H4 (cell line): ENCODE results near the gene CFAP99. TPM values are rescaled to one million over a fixed set of nuclear protein-coding genes. Genes with fewer than 3 reads are reported as not detected.
"Not testable (repeated sequence)": the region's sequence is repeated elsewhere in the genome, so short reads cannot be mapped to it uniquely, and the experiment has no call there.

Experiments used
- DNase-seq: peaks from one replicate; pipeline ENCODE4 v3.0.0-alpha.2; 2015; ENCODE audit warnings: low spot score
- total RNA-seq: library from RNA; depleted of rRNA; stranded (reverse); fragments of >200 nt; shearing (Covaris generic); gene quantifications from 2 replicates; pipeline ENCODE4 v1.2.3, GENCODE V29; 2014

Gene CFAP99
- total RNA-seq, 1 experiment from 2014 or later = not detected

DNA sequence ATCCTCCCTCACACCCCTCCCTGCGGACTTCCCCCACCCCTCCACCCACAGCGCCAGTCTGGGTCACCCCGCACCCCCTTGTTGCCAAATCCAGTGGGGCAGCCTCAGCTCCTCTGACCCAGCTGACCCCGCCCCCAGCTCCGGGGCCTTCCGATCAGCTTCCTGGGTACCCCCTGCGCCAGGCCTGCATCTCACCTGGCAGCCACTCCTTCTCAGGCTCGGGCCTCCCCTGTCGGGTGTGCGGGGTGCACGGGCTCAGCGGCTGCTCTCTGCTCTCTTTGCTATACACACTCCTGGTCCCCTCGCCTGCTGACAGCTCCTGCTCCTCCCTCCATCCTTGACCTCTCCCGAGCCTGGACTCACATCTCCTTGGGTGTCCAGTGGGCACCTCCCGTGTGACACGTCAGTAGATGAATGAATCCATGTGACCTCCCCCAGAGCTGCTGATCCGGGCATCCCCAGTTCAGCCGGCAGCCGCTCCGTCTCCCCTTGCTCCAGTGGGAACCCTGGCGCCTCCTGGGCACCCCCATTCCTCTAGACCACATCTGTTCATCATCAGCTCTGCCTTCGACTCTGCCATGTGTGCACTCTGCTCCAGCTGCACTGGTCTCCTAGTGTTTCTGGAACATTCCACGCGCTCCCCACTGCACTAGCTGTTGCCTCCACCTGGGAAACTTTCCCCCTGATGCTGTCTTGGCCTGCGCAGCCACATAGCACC lies 9.9 kb downstream of the CFAP99 start:
- no peak for DNase-seq

DNA sequence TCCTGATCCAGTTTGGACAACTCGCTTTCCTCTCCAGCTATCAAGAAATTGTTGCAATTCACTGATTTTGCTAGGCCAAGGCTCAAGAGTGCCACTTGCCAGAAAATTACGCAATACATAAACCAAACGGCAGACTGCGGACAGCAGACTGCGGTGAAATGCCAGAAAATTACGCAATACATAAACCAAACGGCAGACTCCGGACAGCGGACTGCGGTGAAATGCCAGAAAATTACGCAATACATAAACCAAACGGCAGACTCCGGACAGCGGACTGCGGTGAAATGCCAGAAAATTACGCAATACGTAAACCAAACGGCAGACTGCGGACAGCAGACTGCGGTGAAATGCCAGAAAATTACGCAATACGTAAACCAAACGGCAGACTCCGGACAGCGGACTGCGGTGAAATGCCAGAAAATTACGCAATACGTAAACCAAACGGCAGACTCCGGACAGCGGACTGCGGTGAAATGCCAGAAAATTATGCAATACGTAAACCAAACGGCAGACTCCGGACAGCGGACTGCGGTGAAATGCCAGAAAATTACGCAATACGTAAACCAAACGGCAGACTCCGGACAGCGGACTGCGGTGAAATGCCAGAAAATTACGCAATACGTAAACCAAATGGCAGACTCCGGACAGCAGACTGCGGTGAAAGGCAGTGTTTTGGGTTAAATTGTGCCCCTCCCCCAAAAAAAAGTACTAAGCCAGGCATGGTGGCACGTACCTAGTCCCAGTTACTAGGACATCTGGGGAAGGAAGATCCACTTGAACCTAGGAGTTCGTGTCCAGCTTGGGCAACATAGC lies 11.4 kb downstream of the CFAP99 start:
- DNase-seq = not testable (repeated sequence)

DNA sequence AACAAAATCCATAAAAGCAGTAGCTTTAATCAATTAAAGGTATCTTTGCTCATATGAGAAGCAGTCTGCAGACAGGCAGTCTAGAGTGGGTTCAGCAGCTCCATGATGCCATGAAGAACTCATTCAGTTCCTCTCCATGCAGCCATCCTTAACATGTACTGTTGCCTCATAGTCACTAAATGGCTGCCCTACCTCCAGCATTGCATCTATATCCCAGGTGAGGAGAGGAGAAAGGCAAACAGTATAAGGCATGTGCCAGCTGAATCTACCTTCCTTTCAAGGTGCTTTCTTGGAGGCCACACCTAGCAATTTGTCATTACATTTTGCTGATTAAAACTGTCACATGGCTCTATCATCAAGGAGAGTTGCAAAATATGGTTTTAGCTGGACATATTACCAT lies 13.2 kb downstream of the CFAP99 start:
- DNase-seq = no peak

DNA sequence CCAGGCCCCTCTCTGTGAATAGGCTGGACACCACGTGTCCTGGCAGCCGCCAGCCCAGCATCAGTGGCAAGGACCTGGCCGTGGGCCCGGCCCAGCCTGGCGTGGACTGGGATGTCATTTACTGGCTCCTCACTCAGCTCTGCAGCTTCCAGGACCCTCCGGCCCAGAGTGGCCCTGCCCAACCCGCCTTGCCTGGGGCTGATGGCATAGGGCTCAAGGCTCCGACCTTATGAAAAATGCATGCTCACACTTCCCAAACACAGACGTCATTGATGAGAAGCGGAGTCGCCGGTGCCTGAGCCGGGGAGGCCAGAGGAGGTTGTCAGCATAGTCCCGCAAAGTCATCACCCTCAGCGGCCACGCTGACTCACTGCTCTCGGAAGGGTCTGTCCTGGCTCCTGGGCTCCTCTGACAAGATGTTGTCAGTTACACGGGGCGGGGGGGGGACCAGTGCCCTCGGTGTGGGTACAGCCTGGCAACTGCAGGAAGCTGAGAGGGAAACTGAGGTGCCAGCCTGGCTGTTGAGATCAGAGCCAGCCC lies 14.3 kb downstream of the CFAP99 start:
- DNase-seq = peak; percentile 44

DNA sequence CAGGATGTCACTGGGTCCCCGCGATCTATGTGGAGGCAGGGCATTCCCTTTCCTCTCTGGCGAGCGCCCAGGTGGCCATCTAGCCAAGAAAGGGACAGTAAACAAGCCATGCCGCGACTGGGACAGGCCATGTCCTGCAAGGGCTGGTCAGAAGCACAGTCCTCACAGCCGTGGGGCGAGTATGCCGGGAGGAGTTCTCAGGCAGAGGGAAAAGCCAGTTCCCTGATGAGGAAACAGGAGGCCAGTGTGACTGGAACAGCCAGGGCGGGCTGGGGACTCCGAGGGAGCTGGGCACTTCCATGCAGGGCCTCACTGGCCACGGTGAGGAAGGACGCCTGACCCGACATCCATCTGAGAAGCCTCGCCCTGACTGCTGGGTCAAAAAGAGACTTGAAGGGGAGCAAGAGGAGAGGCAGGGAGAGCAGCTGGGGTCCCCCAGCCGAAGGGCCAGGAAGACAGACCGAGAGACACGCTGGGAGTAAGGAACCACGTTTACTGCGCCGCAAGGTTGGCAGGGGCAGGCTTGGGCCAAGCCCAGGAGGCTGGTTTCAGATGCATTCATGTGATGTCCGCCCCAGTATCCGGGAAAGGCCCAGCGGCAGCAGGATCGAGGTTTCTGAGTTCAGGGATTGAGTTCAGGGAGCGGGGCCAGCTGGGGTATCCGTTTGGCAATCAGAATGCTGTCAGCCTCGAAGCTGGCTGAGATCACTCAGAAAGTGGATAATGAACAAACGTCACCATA lies 15.0 kb downstream of the CFAP99 start:
- DNase-seq = no peak

DNA sequence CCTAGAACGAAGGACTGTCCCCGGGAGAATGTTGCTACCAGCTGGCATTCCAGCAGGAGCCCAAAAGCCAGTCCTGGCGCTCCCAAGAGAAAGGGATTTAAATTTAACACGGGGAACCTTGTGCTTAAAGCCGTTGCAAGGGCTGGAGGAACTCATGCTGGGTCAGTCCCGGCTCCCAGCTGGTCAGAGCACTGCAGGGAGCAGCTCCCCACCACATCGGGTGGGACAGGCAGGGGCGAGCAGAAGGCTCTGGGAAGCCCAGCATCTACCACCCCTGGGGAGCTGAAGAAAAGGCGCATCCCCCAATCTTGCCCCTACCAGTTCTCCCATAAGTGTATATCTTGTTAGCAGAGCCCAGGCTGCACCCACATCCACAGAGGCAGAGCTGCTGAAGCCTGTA lies 15.7 kb downstream of the CFAP99 start:
- no peak for DNase-seq

DNA sequence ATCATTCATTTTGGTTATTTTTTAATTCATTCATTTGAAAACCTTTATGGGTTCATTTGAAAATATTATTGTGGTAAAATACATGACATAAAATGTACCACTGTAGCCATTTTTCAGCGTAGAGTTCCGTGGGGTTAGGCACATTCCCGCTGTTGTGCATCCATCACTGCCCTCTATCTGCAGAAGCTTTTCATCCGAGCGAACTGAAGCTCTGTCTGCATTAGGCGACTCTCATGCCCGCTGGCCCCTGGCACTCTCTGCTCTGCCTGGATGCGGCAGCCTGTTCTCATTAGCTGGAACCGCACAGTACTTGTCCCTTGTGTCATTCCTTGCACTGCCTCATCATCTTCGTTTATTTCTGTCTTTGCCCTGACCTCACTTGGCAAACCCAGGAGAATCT lies 17.5 kb downstream of the CFAP99 start:
- no peak for DNase-seq

DNA sequence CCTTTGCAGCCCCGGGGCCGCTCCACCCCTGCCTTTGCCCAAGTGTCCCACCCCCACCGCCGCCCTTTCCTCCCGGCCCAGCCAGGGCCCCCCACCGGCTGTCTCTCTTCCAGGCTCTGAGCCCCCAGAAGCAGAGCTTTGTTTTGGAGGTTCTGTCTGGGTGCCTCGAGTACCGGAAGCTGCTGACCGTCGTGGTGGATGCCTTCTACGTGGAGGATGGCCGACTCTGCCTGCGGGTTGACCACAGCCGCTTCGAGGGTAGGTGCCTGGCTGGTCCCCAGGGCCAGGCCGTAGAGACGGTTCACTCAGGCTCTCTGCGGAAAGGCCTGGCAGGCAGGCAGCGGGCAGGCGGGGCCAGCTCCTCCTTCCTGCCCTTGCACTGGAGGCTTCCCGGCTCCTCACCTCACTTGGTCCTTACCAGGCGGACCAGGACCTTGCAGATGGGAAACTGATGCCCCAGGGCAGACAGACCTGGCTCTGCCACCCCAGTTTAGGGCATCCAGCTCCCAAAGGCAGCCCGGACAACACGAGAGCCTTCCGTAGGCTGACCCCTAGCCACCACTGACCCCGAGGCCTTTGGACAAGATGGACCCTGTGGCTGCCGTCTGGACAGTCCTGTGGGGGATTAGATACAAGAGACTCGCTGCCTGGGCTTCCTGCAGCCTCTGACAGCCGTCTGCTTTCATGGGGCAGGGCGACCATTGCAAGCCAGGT lies 18.2 kb downstream of the CFAP99 start:
- DNase-seq = no peak

DNA sequence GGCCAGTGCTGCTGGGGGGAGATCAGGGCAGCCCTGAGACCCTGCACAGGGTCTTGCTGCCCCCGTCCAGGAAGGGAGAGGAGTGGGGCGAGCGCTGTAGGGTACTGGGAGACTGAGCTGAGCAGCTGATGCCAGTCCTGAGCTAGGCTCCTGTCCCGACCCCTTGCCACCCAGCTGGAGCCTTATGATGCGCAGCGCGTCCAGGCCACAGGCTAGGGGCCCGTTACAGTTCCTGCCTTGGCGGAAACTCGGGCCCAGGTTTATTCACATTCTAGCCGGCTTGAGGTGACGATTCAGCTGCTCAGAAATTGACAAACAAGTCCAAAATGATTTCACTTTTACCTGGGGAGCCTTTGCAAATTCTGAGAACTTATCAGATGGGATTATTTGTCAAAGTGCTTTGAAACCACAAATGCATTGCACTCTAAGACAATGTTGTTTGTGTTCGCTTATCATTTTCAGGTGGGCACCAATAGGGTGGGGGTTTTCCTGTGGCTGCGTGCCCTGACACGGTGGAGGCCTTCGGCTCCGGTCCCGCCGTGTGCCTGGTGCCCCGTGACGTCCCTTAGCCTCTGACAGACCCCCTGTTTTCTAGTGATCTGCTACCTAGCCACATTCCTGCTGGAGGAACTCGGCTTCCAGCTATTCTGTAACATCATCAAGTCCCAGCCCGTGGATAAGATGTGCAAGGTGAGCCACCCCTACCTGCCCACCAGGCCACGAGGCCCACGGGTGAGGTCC lies 18.9 kb downstream of the CFAP99 start:
- DNase-seq = no peak

DNA sequence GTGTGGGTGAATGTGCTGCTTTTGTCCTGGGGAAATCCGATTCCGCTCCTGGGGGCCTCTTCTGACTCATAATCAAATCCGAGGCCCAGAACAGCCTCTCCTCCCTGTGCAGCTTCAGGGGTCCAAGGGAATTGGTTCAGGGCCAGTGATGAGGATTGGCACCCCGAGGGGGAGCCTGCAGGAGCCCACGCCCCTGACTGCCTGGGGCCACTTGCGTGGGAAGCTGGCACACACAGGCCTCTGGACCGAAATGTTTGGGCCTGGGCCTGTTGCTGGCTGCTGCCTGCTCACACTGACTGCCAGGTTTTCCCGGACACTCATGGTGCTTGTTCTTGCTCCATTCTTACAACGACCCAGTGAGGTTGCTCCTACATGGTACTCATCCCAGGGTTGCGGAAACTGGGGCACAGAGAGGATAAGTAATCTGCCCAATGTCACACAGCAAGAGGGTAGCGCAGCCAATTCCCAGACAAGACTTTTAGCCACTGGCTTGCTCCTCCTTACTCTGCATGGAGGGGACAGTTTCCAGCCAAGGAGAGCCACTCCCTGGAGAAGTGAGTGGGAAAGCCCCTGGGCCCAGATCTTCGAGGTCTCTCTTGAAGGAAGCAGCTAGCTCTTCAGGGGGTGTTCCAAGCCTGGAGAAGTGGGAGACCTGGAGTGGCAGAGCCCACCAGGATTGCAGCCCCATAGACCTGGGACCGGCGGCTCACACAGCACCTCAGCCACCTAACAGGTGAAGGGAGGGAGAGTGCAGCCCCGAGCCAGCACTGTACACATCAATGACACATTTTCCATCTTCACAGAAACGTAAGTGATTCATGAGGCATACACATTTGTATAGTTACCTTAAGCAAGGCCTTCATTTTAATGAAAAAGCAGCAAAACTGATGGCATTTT lies 20.3 kb downstream of the CFAP99 start:
- DNase-seq = no peak

DNA sequence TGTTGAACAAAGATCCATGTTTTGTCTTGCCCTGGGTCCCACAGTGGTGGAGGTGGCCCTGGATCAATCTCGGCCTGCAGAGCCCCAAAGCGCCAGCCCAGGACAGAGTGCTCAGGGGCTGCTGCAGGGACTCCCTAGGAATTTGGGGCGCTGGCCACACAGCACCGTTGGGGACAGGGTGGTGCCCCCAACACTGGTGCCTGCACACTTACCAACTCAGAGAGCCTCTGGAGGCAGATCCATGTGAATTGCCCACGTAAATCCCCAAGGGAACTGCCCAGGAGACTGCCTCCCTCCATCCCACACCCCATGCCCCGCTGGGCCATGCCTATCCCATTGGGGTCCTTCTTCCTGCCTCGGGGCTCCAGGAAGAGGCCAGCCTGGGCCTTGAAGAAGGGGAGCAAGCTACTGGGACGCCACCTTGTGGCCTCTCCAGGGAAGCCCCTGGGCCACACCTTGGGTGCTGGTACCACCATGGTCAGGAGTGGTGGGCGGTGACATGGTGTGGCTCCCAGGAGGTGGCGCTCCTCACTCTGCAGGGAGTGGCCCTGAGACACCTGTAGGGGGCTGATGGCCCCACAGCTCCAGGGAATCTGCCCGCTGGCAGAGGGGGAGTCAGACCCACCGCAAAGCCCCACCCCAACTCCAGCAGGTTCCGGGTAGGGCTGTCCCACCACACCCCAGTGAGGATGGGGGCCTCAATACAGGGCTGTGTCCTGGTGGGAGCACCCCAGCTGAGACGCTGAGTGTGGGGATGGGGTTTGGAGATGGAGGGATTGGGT lies 22.8 kb downstream of the CFAP99 start:
- peak; percentile 81 for DNase-seq

DNA sequence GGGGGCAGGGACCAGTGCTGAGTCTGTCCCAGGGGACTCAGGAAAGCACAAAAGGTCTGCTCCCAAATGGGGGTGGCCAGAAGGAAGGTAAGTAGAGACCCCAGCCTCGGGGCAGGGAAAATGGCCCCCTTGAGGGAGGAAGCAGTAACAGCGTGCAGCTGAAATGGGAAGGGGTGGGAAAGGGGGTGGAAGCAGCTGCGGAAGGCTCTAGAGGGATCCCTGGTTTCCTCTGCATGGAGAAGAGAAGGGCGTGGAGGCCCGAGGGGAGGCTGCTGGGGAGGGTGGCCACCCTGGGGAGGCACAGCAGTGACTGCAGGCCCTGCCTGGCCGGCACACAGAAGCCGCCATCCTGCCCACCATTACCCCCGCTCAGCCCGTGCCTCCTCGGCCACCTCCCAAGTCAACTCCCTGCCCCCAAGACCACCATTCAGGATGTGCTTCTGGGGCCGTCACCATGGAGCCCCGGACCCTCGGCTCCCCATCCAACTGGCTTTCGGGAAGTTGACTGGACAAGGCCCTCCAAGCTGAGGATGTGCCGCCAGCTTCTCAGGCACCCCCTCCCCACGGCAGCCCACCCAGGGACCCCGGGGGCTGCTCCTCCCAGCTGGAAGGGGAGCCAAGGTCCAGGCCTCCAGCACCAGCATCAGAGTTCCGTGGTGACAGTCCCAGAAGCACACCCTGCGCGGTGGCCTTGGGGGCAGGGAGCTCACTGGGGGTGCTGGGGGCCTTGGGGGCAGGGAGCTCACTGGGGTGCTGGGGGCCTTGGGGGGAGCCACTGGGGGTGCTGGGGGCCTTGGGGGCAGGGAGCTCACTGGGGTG lies 23.6 kb downstream of the CFAP99 start:
- no peak for DNase-seq

DNA sequence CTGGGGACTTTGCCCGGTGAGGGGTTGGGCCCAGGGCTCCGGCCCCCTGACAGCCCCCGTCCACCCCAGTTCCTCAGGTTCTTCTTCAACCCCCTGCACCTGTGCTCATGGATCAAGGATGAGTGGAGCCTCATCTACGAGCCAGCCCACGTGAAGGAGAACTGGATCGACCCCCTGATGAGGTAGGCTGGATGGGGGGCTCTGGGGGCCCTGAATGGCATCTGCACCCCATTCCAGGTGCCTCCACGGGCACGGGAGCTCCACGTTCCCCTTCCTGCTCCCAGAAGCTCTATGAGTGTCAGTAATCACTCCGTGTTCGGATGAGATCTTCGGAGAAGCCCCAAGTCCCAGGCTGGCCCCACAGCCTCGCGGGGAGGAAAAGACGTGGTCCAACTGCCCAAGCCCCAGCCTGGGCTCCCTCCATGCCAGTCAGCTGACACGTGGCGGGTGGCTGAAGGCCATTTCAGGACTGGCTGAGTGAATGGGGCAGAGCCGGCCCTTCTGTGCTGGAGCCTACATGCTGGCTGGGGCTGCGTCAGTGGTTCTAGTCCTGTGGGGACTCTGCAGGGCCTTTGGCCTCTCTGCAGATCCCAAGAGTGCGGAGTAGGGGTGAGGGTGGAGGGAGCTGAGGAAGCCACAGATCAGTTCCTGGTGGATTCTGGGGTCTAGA lies 24.4 kb downstream of the CFAP99 start:
- DNase-seq = no peak

DNA sequence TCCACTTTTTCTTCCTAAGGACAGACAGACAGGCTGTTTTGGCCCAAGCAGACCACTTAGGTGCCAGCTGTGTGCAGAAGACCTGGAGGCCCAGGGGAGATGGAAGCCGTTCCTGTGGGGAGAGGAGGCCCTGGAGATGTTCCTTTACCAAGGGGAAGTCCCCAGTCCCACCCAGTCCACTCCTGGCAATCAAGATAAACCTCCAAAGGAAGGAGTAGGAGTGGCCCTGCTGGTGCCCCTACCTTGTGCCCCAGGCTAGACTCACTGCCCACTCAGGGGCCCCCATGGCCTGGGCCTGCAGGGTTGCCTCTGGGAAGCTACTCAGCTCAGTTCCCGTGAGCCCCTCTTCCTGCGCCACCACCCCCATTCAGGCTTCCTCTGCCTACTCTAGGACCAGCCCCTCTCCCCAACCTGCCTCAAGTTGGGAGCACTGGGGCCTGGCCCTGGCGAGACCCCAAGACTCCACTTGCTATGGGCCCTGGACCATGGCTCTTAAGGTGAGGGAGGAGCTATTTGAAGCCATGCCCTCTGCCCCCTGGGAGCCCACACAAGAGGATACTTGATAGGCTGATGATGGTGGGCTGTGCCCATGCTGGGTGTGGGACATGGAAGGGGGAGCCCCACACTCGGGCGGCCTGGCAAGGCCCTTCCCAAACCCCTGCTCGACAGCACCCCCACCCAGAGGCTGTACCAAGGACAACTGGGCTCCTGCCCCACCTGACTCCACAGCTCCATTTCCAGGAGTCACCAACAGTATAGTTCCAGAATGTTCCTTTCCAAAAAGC lies 25.4 kb downstream of the CFAP99 start:
- no peak for DNase-seq

DNA sequence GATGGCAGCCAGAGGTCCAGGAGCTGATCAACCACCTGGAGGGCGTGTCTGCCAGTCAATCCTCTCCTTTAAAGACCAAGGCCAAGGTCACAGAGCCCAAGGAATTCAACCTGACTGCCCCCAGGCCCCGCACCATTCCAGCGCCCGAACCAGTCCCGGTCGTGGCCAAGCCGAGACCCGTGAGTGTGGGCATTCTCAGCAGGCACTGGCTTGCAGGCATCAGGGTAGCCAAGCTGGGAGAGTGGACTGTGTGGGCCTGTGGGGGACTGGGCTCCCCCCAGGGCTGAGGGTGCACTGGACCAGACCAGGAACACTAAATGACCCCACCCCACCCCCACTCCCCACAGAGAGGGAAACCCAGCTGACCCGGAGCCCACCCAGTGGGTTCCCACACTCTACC lies 26.4 kb downstream of the CFAP99 start:
- no peak for DNase-seq

DNA sequence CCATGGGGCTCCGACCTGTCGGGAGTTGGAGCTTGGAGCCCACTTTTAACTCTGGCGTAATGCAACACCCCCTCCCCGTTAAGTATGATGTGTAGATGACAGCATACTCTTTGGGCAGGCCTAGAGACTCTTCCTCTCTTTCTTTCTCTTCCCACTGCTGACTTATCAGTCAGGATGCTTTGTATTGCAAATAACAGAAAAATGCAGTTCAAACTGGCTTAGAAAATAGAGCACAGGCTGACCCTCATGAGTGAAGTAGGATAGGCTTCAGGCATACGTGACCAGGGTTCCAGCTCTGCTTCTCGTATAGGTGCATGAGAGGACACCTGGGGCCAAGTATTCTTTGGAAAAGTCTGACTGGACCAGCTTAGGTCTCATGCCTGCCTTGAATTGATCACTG lies 26.8 kb downstream of the CFAP99 start:
- DNase-seq = no peak
